Hematopoietic multipotent progenitor cell treated with erythropoietin and hydrocortisone succinate and interleukin-3 and kit ligand, for 6 days (in vitro differentiated cells): ENCODE measurements around the gene GJC2.

Source experiments
- DNase-seq: peaks from one replicate; pipeline ENCODE4 v3.0.0-alpha.2; 2015

The GJC2 gene

DNA sequence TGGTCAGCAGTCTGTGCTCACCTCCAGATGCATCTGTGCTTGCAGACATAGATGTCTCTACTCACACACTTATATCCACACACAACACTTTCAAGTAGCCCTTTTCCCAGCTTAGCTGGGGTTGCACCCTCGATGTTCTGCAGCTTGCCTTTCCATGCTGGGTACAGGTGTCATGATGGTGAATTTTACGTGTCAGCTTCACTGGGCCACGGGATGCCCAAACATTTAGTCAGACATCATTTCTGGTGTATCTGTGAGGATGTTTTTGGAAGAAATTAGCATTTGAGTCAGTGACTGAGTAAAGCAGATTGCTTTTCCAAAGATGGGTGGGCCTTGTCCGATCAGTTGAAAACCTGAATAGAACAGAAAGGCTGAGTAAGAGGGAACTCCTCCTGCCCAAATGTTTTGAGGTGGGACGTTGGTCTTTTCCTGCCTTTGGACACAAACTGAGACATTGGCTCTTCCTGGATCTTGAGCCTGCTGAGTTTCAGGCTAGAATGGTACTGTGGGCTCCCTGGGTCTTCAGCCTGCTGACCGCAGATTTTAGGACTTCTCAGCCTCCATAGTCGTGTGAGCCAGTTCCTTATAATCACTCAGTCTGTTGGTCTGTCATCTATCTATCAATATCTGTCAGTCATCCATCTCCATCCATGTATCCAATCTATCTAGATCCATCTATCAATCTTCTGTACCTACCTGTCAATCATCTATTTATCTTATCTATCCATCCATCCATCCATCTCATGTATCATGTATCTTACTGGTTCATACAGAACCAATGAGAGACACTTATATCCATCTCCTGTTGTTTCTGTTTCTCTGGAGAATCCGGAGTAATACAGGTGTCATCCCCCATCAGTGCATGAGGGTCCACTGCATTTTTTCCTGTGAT lies 45.4 kb downstream of the GJC2 start:
- no peak for DNase-seq

DNA sequence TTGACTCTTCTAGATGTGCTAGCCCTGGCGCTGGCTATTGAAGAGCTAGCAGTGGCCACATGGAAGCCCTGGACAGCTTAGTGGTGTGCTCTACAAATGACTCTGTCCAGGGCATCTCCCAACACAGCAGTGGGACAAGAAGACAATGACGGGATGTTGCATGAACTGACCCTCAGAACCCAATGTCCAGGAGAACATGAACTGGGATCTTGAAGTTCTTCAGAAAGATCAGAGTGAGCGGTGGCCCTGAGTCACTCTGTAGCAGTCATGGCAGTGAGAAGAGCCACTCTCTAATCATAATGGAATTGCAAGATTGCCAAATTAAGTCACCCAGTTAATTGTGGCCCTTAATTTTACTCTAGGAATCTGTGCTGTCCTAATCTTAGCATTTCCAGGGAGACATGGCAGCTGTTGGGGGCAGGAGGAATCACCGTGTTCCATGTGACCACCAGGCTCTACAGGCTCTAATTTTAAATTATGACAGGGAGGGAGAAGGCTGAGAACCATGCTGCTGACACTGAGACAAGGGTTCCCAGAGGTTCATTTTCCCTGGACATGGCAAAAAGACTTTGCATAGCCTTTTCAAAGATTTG lies 47.9 kb downstream of the GJC2 start:
- no peak for DNase-seq

DNA sequence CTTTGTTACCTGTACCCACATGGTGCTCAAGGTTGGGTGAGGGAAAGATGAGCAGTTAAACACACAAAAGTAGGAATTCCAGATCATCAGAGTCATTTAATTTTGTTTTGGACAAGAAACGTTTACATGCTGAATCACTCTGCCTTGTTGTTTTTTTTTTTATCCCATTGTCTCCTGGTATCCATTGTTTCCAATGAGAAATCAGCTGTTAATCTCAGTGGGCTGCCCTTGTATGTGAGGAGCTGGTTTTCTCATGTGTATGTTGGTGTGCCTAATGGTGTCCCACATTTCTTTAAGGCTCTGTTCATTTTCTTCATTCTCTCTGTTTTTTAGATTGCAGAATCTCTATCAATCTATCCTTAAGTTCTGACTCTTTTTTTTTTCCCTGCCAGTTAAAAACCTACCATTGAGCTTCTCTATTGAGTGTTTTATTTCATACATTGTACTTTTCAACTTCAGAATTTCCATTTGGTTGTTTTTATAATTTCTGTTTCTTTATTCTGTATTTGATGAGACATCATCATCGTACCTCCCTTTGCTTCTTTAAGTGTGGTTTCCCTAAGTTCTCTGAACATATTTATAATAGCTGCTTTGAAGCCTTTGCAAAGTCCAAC lies 49.4 kb downstream of the GJC2 start:
- DNase-seq: peak; percentile 32

DNA sequence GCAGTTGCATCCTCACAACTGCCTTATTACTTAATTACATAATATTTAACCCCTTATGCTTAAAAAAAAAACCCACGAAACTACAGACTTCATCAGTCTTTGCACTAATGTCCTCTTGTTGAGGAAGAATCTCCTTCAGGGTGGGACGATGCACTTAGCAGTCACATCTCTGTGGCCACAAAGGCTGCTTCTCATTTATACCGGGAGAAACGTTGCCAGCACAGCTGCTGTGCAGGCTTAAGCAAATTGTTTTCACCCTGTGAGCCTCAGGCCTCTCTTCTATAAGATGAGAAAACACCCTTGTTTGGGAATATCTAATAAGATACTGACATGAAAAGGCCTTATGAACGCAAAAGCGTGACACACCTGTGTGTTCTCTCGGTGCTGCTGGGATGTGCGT lies 55.2 kb downstream of the GJC2 start:
- DNase-seq: no peak

DNA sequence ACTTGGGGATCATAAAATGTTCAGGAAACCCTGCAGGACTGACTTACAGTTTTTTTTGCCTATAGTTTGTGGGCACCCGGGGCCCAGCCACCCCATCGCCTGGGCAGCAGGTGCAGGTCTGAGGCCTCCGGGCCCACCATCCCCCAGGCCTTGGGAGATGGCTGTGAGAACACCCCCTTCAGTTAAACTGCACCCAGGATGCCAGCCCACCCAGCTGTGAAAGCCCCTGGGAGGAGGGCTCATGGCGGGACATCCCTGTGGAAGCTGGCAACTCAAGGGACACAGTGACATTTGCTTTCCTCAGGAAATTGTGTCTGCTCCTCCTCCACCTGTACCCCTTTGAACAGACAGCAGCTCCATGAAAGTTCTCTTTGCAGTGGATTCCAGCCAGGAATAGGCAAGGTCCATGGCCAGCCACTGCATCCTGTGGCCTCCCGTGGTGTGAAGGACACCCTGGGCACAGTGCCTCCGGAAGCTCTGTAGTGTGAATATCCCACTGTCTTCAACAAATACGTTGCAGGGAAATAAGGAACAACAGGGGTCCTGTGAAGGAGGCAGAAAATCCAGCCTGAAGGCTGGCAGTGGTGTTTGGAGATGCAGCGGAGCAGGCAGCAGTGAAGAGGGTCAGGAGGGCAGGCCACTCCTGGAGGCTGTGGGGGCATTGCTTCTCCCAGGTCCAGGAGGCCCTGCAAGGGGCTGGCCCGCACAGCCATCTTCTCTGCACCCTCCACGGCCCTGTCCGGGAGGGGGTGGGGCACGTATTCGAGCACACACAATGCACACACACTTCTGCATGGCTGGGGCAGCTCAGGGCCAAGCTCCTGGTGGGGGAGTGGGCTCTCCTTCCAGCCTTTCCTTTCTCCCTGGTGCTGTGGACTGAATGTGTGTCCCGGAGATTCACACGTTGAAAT lies 56.1 kb downstream of the GJC2 start:
- no peak for DNase-seq

DNA sequence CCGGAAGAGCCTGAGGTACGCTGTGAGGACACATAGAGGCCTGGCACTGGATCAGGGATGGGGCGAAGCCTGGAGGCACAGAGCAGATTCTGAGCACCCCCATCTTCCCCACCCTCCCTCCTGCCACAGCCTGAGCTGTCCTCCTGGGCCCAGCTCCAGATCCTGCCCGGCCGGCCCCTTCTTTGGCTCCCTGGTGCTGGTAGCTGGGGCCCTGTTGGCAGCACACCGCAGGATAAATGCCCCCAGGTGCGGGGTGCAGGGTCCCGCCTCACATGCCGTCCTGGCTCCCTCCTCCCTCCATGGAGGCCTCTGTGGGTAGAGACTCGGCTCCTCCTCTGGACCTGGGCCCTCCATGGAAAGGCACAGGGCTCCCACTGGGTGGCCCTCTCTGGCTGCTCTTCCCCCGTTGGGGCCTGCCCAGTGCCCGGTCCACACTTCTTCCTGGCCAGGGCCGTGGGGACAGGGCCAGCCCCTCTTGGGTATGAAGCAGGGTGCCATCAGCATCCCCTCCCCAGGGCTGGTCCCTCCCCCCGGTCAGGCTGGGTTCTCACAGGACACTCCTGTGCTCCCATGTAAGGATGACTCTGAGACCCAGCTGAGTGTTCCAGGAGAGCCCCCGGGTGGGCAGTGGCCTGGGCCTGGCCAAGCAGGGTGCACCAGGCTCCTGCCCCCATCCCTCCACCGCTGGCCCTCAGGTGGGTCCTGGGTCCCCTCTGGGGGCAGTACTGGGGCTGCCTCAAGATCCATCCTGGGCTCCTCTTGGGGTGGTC lies 57.0 kb downstream of the GJC2 start:
- no peak for DNase-seq

DNA sequence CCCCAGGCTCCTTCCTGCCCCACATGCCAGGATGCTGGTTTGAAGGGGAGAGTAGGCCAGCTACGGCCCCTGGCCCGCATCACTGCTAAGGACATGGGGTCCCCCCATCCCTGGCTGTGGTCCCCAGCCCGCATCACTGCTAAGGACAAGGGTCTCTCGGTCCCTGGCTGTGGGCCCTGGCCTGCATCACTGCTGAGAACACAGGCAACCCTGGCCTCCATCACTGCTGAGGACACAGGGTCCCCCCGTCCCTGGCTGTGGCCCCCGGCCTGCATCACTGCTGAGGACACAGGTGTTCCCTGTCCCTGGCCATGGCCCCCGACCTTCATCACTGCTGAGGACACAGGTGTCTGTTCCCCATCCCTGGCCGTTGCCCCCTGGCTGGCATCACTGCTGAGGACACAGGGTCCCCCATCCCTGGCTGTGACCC lies 57.7 kb downstream of the GJC2 start:
- DNase-seq: no peak

DNA sequence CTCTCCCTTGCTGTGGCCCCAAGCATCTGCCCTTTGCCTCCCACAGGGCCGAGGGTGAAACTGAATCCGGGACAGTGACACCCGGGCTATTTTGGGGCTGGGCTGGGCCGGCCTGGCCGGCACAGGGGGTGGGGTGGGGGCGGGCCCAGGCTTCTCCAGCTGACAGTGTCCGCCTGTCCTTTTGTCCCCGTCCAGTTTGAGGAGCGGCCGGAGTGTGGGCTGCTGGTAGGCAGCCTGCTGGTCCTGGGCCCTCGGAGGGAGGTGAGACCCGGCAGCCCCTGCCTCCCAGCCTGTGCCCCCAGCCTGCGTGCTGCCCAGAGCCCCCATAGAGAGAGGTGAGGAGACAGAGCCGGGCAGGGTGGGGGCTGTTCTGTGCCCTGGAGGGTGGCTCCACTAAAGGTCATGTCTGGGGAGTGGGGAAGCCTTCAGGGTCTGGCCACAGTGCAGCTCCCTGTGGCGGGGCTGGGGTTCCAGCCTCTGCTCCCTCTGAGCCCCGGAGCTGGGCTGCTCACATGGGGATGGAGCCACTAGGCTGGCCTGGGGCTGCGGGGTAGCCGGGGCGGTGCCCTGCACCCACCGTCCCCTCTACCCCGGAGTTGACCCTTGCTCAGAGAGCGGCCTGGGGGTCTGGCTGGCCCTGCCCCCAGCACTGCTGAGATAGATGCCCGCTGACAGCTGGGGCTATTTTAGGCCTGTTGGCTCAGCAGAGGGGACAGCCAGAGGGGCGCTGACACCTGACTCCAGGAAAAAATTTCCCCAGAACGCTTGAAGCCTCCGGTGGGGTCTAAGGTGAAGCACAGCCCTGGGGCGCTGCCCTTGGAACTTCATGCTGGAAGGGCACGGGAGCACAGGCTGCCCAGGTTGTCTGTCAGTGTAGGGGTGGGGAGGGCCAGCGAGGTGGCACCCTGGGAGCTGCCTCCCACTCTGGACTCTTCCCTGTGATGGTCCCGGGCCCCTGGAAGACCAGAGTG lies 58.4 kb downstream of the GJC2 start, which contains the start of gene OBSCN:
Gene OBSCN (plus strand): TSS at position 194 of the 971 bp plus-strand sequence. CDS start 3,740 bp downstream, outside the sequence.
- no peak for DNase-seq

DNA sequence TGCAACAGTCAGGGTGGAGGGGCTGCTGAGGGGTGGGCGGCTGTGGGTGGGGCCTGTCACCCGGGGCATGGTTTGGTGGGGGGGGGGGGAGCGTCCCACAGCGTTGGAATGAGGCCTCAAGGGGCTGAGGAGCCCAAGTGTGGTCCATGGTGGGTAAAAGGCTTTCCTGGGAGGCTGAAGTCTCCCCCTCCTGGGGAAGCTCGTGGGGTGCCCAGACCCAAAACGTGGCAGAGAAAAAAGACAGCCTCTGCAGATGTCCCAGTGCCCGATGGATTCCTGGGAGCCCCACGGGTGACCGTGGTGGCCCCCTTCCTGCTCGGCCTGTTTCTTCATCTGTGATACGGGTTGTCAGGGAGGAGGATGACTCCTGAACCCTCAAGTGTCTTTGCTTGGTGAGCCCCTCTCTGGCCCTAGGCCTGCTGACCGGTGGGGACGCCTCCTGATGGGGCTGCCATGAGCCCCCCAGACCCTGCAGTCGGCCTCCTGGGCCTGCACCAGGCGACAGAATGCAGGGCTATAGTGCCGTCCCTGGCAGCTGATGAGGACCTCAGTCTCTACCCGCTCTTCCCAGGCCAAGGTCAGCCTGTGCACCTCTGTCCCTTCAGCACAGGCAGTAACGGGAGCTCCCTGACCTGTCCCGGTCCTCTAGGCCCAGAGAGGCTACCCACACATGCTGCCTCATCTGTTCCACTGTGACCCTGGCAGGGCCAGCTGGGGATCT lies 59.3 kb downstream of the GJC2 start:
- DNase-seq: no peak
